ENCODE data around the gene DNAAF9.

Gene DNAAF9

GRCh38 chr20:3364323-3365013, 43.0 kb downstream of the DNAAF9 start:
- DNase-seq: no peak

- no peak for DNase-seq
These were observed 46.7 kb downstream of the DNAAF9 start for GRCh38 chr20:3360752-3361151.

DNA sequence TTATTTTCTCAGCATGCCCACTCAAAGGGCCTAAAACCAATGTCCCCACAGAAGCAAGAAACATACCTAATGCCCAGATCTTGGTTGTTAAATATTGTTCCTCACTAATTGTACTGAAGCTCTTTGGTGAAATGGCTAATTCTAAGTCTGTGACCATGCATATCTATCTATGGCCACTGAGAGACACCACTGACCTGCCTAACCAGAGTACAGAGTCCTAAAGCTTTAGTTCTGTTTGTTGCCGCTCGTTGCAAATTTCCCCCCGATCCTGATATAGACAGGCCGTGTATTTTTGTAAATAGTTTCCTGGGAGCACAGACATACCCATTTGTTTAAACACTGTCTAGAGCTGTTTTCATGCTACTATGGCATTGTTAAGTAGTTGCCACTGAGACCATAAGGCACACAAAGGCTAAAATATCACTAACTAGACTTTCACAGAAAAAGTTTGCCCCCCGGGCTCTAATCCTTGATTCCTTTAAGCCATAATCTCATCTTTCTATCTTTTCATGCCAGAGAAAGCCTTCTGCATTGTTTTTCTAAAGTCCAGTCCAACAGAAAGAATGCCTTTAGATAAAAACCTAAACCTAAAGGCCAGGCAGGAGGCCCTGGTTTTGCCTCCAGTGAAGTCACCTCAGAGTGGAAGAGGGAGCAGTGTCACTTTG, 48.7 kb downstream of the DNAAF9 start:
- DNase-seq: no peak
